ENCODE measurements around the gene GPR31.
"Not testable (repeated sequence)": the region's sequence is repeated elsewhere in the genome, so short reads cannot be mapped to it uniquely, and the experiment has no call there.

DNA sequence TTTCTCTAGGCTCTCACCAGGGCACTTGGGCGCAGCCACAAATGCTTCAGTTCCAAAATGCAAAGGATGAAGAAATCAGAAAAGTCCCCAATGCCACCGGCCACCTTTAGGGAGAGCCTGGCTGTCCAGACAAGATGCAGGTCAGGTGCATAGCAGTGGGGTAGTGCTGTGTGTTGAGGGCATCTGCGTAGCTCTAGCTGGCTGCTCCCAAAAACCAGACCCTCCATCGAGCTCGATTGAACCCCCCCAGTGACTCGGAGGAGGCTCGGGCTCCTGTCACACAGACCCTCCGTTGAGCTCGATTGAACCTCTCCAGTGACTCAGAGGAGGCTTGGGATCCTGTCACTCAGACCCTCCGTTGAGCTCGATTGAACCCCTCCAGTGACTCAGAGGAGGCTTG is 47.5 kb upstream of the GPR31 start:
- not testable (repeated sequence) for TF ChIP-seq POLR2A, POLR2AphosphoS5 (IDR thresholded peaks at IDR 0.05)
- TF ChIP-seq, protein P1, sequence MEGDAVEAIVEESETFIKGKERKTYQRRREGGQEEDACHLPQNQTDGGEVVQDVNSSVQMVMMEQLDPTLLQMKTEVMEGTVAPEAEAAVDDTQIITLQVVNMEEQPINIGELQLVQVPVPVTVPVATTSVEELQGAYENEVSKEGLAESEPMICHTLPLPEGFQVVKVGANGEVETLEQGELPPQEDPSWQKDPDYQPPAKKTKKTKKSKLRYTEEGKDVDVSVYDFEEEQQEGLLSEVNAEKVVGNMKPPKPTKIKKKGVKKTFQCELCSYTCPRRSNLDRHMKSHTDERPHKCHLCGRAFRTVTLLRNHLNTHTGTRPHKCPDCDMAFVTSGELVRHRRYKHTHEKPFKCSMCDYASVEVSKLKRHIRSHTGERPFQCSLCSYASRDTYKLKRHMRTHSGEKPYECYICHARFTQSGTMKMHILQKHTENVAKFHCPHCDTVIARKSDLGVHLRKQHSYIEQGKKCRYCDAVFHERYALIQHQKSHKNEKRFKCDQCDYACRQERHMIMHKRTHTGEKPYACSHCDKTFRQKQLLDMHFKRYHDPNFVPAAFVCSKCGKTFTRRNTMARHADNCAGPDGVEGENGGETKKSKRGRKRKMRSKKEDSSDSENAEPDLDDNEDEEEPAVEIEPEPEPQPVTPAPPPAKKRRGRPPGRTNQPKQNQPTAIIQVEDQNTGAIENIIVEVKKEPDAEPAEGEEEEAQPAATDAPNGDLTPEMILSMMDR (IDR thresholded peaks at IDR 0.05), result not testable (repeated sequence)

Measured in suprapubic skin (tissue), 4 donors.